NCI-H524 (cell line): ENCODE measurements around the gene CIBAR2.

Experiments used
- DNase-seq, 2 experiments: peaks; one replicate each; lab custom pipeline; 2025; lab: John Stamatoyannopoulos, UW

Gene CIBAR2

DNA sequence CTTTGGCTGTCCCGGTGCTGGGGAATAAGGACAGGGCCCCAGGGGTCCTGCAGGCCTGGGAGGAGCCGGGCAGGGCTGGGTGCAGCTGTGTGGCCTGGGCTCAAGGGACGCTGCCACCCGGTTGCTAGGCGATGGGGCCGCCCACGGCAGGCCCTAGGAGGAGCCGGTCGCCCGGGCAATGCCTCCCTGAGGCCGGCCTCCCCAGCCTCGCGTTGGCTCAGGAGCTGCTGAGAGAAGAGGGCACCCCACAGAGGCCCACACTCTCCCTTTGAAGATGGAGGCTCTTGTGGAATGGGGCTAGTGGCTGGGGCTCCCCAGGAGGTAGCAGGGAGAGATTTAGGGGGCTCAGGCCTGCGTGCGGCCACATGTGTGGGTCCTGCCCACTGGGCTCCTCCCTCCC lies at the start of gene CIBAR2:
Gene CIBAR2, minus strand, starts transcription at position 109 of the 400 bp plus-strand sequence. CDS start 120 bp downstream, outside the sequence.
- peak in 1 of 2 experiments; percentile 54 for DNase-seq

DNA sequence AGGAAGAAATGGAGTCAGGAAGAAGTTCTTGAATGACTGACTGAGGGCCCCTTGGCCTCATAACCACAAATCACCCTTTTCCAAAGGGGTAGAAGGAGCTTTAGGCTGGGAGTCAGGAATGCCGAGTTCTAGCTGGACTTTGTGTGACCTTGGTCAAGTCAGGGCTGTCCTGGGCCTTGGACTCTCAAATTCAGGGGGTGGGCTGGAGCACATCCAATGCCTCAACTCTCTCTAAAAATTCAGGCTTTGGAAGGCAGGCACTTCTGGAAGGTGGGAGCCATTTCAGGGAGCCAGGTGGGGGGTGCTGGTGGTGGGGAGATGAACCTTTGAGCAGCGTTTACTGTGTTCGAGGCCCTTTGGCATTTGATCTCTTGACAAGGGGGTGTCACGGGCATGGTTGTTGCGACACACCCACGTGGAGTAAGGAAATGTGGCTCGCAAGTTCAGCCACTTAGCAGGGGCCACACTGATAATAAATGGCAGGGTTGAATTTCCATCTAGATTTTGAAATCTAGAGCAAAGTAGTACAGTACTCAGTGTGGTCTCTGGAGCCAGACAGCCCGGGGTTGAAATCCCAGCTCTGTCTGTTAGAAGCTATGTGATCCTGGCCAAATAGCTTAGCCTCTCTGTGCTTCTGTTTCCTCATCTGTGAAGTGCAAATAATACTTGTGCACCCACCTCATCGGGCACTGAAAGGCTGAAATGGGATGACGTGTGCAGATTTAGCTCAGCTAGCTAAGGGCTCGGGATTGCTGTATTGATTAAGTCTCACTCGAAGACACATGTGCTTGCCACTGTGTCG lies 47.1 kb upstream of the CIBAR2 start:
- DNase-seq = no peak

DNA sequence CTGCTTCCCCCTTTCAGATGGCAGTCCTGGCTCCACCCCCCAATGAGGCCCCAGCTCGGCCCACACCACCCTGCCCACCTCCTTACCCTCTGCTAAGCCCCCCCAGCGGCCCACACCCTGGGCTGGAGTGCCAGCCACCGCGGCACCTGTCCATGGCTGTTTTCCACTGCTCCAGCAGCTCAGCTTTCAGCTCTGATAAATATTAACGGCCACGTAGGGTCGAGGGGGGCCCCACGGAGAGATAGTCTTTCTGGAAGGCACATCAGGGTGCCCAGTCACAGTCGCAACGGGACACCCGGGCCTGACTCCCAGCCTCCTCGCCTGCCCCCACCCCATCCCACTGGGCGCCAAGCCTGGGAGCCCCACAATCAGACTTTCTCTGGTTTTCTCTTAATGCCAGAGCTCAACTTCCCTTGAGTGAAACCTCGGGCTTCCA lies 46.5 kb upstream of the CIBAR2 start:
- no peak for DNase-seq

DNA sequence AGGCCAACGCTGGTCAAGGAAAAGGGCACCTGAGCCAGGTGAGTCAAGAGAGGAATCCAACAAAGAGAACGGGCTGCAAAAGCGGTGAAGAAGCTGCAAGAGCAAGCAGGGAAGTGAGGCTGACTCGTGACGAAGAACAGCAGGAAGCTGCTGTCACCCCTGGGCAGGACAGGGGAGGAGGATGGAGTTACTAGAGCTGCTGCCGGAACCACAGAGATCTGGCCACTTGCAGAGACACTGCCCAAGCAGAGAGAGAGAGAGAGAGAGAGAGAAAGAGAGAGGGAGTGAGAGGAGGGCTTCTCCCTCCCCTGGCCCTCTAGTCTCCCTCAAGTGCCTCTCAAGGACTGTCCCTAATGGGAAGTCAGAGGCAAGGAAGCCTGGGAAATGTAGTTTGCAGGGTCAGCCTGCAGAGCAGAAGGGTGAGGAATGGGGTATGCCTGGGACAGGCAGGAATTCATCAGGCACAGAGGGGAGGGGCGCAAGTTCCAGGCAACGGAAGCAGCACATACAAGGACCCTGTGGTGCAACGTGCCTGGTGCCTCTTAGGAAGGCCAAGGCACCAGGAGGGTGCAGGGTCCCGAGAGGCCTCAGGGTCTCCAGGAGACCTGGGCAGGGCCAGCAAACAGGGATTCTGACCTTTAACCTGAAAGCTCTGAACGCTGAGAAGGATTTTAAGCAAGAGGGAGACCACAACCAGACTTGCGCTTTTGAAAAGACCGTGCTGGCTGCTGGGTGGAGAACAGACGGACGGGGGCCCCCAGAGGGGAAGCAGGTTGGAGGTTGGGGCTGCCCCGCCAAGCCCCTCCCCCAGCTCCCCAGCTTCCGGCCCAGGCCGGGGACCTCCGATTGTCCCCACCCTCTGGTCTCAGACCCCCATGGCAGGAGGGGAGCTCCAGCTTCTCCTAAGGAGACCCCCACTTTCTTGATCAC lies 45.8 kb upstream of the CIBAR2 start:
- DNase-seq = peak; percentile 97 to 98

DNA sequence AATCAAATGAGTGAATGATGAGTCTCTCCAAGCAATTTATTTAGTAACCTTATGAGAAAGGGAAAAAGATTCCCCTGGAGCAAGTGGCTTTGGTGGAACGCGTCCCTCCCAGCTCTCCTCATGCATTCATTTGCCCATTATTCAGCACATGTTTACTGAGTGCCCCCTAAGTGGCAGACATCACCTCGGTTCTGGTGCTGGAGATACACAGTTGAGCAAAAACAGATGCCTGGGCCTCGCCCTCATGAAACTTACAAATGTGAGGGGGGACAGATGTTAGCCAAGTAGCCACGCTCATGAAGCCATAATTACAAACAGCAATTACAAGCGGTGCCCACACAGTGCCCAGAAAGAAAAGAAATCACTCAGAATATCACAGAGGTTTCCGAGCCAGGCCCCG lies 45.1 kb upstream of the CIBAR2 start:
- DNase-seq = peak; percentile 57 to 74

DNA sequence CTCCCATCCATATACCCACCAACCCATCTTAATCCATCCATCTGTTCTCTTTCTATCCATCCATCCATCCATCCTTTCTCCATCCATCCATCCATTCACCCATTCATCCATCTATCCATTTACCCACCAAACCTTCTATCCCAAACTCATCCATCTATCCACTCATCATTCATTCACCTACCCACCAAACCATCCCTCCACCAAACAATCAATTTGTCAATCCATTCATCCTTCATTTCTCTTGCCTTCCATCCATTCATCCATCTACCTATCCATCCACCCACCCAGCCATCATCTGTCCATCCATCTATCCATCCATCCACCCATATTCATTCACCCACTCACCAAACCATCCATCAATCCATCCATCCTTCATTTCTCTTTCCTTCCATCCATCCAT lies 44.6 kb upstream of the CIBAR2 start:
- DNase-seq = no peak

DNA sequence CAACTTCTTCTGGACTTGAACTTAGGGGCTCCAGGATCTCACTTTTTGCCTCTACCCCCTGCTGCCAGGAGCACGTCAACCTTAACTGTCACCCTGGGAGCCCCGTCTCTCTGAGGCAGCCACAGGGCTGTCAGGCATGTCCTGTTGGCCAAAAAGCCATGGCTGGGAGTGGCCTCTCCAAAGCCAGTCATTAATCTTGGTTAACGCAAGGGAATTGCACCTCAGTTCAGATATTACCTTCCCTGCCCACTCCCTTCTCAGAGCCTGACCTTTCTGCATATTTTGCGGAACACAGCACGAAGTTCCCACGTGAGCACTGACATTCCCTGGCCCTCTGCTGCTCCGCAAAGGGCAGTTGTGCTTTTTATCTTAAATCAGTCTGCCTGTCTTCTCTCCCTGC lies 44.2 kb upstream of the CIBAR2 start:
- no peak for DNase-seq

DNA sequence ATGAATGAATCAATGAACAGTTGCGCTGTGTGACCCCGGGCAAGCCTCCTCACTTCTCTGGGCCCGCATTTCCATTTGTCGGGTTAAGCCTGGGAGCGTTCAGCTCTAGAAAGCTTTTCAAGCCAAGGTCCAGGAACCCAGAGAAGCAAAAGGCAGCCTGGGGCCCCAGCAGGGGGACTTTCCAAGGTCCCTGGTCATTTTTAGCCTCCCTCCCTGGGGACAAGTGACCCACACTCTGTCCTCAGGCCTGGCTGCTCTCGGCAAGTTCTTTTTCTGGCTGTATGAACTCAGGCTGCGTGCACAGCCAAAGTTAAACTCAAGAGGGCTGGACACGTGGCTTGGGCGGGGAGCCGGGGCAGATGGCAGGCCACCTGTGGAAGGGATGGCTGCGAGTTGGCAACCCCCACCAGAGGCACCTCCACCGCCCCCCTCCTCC lies 41.4 kb upstream of the CIBAR2 start:
- DNase-seq = peak; percentile 73 to 91

DNA sequence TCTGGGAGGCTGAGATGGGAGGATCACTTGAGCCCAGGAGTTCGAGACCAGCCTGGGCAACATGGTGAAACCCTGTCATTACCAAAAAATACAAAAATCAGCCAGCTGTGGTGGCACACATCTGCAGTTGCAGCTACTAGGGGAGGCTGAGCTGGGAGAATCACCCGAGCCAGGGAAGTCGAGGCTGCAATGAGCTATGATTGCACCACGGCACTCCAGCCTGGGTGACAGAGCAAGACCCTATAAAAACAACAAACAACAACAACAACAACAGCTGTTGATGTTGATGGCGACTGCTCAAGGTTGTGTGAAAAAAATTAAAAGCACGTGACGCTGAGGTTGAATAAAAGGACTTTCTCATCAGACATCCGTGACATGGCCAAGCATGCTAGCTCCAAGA lies 40.8 kb upstream of the CIBAR2 start:
- DNase-seq = no peak

DNA sequence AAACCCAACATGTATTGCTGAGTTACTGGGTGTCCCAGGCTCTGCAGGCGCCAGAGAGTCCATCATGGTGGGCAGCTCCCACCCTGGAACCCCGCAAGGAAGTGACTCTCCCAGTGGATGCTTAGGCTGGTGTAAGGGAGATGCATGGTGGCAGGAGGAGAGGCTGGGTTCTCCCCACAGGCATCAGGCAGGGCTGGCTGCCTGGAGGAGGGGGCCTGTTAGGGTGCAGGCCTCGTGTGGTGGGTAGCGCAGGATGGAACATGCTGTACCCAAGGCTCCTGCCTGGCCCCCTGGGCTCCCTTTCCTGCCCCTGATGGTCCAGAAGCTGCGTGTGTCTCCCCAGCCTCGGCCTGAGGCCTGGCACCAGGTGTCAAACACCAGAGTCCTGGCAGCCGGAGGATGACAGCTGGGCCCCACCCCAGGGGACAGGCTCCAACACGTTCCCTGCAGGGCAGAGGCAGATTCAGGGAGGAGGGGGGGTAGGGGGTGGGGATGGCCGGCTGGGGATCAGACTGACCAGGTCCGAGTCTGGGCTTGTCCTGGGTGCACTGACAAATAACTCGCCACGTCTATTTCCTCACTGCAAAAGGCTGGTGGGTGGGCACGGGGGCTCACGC lies 40.2 kb upstream of the CIBAR2 start:
- peak; percentile 88 to 91 for DNase-seq

DNA sequence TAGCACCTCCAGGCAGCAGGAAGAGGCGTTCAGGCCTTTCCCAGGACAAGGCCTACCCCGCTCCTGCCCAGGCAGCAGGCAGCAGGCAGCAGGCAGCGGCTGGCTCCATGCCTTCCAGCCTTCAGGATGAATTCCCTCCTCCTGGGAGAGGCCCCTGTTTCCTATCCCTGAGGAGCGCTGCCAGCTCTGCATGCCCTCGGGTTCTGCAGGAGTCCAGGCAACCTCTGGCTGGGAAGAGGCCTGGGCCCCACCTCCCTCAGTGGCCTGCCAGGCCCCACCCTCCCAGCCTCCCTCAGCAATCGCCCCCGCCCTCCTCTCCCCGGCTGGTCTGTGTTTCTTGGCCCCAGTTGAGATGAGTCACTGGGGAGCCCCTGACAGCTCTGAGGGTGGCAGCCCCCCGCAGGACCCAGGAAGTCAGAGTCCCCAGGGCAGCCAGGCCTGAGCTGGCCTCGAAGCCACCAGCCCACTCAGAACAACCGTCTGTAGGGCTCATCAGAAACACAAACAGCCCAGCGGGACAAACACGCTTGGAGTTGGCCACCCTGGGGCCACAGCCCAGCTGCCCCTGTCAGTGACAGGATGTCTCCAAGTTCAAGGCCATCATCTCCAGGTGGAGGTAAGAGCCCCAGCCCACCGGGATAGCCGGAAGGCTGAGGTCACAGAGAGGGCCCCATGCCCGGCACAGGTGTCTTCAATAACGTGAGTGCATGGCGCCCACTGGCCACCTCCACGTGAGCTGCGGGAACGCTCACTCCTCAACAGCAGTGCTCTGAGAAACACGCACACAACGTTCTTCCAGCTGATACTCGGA lies 39.5 kb upstream of the CIBAR2 start:
- peak in 1 of 2 experiments; percentile 62 for DNase-seq

DNA sequence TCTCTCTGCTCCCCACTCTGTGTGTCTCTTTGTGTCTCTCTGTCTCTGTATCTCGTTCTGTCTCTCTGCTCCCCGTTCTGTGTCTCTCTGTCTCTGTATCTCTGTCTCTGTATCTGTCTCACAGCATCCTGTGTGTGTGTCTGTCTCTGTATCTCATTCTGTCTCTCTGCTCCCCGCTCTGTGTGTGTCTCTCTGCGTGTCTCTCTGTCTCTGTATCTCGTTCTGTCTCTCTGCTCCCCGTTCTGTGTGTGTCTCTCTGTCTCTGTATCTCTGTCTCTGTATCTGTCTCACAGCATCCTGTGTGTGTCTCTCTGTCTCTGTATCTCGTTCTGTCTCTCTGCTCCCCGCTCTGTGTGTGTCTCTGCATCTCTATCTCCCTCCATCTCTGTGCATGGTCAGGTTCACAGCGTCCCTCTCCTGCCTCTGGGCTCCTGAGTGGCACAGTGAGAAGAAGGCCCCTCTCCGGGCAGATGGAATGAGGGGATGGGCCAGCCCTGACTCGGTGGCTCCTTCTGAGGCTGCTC lies 38.9 kb upstream of the CIBAR2 start:
- no peak for DNase-seq

DNA sequence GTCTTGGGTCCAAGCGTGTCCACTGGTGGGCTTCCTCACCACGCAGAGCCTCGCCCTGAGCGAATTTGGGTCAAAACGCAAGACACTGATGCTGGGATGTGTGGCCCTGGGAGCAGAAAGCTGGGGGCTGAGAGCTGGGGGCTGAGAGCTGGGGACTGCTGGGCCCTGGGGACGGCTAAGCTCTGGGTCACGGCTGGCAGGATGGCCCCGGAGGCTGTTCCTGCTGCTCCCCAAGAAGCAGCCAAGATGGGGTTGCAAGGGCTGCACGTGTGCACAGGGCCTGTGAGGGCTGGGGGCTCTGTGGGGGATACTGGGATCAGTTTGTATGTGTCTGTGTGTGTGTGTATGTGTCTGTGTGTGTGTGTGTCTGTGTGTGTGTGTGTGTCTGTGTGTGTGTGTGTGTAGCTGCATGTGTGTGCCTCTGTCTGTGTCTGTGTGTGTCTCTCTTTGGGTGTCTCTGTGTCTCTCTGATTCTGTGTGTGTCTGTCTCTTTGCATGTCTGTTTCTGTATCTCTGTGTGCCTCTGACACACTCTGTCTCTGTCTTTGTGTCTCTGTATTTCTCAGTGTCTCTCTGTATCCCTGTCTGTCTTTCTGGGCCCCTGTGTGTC lies 38.2 kb upstream of the CIBAR2 start:
- DNase-seq = no peak

DNA sequence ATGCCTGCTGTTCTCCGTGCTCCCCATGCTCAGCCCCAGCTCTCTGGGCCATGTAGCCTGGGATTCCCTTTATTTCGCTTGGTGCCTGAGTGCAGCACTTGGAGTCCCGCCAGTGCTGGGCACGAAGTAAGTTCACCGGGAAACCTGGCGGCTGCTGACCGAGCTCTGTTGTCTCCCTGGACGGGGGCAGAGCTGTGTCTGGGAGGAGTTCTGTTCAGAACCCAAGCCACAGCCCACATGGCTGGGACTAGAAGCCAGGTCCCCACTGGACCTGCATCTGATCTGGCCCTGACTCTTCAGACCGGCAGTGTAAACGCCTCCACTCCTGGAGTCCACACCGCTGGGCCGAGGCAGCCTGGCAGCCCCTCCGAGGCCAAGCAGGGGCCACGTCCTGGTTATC lies 37.5 kb upstream of the CIBAR2 start:
- DNase-seq = no peak

DNA sequence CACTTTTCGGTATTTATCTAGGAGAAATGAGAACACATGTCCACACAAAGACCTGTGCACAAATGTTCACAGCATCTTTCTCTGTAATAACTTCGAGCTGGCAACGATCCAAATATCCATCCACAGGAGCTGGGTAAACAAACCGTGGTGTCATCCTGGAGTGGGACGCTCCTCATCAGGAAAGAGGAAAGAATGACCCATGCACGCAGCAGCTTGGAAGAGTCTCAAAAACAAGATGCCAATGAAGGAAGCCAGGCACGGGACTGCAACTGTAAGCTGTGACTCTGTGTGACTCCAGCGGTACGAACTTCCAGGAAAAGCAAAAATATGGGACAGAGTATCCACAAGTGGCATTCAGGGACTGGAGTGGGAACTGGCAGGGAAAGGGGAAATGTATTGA lies 36.7 kb upstream of the CIBAR2 start:
- no peak for DNase-seq

DNA sequence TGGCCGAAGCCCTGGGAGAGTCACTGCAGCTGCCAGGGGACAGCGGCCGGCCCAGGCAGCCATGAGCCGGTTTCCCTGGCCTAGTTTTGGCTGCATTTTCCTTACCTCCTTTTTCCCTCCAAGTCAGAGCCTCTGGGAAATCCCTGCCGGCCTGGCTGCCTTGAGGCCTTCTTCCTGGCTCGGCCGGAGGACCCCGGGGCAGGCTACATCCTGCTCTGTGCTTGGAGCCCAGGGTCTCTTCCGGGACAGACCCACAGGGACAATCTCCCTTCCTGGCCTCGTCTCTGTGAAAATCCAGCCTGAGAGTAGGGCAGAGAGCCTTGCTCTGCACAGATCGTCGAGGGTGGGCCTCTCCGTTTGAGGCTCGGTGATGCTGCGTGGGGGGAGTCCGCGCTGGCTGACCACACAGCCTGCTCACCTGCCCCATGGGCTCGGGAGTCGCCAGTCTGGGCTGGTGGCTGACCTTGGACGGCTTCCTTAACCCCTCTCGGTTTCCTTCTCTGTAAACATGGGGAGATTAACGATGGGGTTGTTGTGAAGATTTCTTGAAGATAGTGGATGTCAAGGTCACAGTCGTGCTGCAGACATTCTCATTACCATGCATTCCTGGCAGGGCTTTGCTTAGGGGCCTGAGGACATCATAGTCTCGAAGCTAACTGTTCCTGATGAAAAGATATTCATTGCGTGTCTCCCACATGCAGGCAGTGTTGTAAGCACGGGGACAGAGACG lies 34.8 kb upstream of the CIBAR2 start:
- no peak for DNase-seq

DNA sequence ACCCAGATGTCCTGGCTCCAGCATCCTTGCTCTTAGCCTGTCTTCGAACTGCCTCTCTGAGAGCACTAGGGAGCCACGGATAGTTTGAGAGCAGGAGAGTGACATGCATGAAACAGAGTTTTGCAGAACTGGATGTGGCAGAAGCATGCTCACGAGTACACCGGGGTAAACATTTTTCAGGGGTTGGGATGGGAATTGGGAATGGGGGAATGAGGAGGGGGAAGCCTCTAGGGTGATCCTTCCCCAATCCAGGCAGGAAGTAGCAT lies 34.2 kb upstream of the CIBAR2 start:
- DNase-seq = no peak

DNA sequence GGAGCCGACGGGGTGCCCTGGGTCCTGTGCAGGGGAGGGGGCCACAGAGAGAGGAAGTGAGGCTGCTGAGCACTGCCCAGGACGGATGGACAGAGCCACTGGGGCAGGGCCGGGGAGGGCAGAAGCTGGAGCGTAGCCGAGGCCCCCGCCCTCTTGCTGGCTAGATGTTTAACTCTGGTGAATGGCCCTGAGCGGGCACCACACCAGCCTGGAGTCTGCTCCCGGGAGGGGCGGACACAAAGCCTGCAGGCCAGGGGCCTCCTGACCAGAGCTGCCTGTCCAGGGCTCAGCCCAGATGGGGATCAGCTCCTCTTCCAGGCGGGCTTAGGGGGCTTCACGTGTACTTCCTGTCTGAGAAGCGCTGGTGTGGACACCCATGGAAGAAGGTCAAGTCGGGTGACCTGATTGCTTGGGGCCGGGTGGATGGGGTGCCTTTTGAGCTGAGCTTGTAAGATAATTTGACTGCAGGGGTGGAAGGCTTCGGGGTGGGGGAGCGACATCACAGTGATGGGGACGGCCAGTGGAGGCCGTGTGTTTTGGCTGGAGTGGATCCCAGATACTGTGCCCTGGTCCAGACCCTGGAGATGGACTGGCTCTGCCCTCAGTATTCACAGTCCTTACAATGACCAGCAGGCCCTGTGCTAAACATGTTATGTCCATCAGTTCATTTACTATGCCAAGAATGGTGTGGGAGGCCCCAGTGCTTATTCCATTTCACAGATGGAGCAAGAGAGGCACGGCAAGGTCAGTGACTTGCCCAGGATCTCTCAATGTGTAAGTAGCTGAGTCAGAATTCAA lies 33.7 kb upstream of the CIBAR2 start:
- DNase-seq = no peak

DNA sequence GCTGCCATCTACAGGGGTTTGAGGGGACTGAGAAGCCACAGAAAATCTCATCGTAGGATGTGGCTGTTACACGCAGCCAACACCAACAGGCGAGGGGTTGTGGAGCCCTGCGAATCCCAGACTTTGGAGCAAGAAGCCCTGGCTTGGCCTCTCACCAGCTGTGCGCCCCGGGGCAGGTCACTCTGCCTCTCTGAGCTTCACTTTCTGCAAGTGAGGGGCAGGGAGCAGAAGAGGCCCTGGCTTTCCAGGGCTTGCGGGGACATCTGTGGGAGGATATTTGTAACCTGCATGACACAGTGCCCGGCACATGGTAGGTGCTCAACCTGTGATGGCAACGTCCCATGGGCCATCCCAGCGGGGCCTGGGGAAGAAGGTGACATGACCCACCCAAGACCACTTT lies 32.9 kb upstream of the CIBAR2 start:
- no peak for DNase-seq
